GM21447 (cell line): ENCODE measurements around the gene CAMK2D.
"Not testable (repeated sequence)": the region's sequence is repeated elsewhere in the genome, so short reads cannot be mapped to it uniquely, and the experiment has no call there.

Experiments
- ATAC-seq: cut with Tn5 transposase; IDR thresholded peaks from one replicate; pipeline ENCODE4 v1.9.1; 2021; ENCODE audit not compliant: unreplicated experiment

Gene CAMK2D

DNA sequence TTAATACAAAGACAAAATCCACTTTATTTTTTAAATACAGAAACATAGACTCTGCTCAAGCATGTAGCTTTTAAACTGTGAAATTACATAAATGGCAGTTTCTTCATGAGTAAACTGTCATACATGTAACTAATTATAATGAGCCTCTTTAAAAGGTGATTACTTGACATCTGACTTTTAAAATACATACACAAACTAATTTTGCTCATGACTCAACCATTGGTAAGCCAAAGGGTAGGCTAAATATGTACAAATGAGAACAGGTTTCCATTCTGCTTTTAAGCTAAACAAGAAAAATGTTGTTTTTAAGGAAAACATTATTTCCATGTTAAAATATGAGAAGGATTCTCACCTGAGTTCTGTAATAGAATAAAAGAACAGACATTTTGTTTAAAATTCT lies 27.9 kb downstream of the CAMK2D start:
- no peak for ATAC-seq

DNA sequence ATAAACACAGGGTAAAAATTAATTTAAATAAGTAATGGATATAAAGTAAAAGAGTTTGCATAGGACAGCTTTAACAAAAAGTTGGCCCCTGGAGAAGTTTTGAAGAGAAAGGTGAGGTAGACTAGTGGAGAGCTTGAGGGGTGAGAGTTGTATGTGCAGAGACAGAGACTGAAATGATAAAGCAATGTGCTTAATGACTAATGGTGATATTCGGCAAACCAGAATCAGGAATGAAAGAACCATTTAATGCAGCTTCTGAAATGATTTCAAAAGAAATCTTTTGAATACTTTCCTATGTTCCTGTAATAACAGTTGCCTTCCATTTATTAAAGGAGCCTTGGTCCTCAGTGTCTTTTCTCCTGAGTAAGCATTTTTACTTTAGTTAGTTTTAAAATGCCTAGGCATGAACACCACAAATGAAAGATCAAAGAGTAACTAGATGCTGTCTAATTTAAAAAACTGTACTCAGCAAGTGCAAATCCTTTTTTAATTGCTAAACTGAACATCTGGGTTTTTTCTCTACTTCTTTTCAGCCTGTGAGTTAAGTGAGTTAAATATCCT lies 28.5 kb downstream of the CAMK2D start:
- ATAC-seq = no peak

DNA sequence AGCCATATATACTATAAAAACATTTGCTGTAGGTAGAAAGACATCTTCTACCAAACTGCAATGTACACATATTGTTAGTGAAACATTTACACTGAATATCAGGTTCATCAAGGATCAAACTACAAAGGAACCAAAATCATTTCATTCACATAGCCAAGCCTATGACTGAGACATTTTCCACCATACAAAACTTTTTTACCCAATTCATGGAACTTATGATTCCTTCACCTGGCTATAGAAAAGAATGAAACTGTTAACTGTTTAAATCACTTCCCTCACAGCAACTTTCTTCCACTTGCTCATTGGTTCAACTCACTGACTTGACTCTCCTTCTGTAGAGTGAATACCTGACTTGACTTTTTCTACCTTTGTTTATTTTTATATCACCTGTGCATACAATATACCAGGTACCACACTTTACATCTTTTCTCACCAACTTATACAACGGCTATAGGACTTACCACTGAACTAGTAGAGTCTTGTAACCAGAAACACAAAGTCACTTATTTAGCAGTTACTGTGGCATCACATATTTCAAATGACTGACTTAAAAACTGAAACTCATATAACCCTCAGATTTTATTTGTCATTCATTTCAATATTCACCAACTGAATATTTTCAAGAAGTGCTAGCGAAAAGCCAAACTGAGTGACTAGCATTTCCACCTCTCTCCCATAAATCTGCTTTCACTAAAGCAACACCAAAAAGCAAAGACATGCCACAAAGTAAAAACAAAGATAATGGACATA lies 30.9 kb downstream of the CAMK2D start:
- no peak for ATAC-seq

DNA sequence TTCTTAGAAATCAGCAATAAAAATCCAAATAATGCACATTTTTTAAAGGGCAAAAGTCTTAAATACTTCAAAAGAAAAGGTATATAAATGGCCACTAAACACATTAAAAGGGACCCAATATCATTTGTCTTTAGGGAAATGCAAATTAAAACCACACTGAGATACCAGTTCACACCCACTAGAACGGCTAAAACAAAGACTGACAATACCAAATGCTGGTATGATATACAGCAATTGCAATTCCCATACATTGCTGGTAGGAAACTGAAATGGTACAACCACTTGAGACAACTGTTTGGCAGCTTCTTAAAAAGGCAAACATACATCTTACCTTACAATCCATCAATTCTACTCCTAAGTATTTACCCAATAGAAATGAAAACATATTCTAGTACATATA lies 33.7 kb downstream of the CAMK2D start:
- ATAC-seq = no peak

DNA sequence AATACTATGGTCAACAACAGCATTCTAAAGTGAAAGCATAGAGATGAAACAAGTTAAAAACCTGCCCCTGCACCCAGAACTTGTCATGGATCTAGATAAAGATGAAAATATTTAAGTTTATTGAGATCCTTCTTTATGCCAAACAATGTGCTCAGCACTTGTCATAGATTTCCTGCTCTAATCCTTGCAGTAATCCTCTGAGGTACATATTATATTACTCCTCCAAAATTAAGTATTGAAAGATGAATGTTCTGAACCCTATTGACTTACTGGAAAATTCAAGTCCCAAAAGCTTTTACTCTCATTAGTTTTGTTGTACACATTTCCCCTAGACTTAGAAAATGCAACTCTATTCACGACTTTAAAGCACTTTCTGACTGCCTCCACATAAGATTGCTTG lies 35.6 kb downstream of the CAMK2D start:
- no peak for ATAC-seq

DNA sequence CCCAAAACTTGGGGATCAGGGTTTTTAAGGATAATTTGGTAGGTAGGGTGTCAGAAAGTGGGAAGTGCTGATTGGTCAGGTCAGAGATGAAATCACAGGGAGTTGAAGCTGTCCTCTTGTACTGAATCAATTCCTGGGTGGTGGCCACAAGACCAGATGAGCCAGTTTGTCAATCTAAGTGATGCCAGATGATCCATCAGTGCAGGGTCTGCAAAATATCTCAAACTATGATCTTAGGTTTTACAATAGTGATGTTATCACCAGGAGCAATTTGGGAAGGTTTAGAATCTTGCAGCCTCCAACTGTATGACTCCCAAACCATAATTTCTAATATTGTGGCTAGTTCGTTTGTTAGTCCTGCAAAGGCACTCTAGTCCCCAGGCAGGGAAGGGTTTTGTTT lies 43.3 kb downstream of the CAMK2D start:
- ATAC-seq = no peak

DNA sequence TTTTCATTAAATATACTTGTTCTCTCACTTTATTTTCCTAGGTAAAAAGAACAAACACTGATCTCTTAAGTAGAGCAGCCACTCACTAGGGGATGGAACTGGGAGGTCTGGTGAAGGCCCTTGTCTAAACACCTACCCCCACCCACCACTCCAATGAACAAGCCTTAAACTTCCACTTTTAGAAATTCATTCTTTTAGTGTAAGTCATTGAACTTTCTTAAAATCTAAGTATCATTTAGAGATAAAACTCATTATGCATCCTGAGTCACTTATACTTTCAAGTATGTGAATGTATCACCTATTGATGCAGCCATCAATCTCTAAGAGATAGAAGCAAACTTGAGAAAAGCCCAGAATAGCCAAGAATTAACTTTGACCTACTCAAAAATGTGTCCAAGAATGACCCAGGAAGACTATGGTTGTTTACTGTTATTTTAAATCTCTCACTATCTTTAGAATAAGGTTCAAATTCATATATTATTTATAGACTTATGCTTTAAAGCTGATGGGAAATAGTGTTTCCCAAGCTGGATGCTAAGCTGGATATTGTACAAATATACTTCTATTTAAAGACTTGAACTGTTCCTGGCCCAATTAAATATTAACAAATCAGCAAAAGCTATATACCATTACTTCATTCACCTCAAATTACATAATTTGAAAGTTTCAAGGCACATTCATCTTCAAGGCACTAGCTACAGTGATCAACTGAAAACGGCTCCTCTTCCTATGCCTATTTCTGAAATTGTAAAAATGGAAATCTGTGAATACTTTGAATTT lies 49.5 kb downstream of the CAMK2D start:
- no peak for ATAC-seq

DNA sequence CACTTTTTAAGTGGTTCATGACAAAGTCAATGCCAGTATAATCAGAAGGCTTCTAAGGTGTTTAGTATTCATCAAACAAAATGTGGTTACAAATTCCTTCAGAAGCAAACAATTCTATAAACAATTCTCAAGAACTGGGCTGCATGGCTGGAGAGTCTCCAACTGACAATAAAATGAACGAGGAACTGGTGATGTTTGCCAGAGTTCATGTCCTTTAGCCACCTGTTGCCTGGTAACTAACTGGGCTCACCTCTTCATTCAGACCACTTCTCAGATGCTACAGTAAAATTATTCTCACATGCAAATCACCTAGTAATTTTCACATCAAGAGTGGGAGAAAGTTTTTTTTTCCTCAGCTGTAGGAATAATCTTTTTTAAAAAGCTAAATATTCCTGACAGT lies 53.3 kb downstream of the CAMK2D start:
- no peak for ATAC-seq

DNA sequence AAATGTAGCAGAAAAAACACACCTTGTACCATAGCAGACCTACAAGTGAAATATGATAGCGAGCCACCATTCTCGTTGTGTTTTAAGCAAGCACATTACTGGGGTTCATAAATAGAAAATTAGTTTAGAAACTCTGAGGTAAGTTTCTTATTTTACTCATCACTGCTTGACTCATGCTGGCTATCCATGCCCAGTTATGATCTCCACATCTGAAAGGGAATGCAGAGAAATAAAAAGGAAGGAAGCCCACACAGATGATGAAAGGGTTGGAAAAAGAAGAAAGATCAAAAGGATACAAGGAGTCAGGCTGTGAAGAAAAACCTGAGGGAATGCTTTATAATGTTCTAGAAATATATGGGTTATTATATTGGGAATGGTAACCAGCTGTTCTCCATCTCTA lies 54.5 kb downstream of the CAMK2D start:
- no peak for ATAC-seq

DNA sequence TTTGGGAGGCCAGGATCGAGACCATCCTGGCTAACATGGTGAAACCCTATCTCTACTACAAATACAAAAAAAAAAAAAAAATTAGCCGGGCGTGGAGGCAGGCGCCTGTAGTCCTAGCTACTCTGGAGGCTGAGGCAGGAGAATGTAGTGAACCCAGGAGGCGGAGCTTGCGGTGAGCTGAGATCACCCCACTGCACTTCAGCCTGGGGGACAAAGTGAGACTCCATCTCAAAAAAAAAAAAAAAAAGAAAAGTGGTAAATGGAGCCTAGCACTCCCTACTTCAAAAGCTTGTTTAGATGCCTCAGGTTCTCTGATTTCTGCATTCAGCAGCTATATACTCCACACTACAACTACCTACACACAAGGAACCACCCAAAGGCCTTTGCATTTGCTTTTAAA lies 56.4 kb downstream of the CAMK2D start:
- ATAC-seq = not testable (repeated sequence)

DNA sequence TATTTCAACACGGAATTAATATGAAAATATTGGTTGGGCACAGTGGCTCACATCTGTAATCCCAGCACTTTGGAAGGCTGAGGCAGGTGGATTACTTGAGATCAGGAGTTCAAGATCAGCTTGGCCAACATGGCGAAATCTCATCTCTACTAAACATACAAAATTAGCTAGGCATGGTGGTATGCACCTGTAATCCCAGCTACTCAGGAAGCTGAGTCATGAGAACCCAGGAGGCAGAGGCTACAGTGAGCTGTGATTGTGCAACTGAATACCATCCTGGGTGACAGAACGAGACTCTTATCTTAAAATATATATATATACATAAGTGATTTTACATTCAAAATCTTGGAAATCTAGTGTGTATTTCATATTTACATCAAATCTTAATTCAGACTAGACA lies 58.9 kb downstream of the CAMK2D start:
- not testable (repeated sequence) for ATAC-seq

DNA sequence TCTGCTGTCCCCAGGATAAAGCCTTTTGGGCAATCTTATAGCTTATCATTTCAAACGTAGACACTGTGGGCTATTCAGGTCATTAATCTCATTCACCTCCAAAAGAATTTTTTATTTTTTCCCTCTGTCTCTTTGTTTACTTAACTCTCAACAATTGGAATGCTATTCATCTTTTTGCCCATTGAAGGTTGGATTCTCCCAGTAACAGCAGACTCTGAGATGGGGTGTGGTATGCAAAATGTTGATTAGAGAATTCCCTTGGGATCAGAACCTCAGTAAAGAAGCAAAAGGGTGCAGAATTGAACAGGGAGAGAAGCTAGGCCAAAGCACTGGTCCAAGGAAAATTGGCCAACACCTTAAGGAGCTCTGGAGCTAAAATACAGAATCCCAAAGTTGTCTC lies 60.4 kb downstream of the CAMK2D start:
- no peak for ATAC-seq

DNA sequence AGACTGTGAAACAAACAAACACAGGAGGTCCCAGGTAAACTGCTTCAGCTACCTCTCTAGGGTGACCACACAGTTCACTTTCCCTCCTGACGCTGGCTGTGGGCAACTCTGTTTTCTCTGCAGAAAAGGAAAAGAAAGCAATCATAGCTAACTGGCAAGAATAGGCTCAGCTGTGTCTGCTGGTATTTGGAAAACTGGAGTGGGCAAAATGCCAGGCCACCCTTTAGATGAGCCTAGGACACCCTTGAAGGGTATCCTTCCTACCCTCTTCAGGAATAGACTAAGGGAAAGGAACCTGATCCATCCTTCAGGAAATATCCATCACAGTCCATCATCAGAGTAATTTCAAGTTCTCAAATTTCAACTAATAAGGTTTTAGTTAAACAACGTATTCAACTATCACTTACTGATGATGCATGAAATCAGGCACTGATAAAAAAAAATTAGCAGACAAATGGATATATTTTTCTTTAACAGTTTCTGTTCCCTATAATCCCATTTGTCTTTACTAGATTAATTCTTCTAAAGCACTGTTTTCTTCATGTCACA lies 60.9 kb downstream of the CAMK2D start:
- ATAC-seq = no peak

DNA sequence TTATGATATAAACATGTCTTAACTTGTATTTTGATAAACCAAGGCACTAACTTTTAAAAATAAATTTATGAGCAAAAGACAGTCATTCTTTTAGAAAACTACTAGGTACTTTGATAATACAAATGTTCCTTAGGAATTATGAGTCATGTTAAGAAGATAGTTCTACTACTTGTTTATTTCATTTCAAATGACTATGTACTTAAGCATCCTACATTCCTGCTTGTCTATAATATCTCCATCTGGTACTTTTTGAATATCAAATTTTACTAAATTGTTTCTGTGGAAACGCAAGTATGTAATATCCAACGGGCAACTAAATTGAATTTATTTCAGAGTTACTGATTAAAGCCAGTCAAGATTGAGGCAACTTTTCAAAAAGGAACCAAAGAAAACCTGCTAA lies 61.8 kb downstream of the CAMK2D start:
- no peak for ATAC-seq

DNA sequence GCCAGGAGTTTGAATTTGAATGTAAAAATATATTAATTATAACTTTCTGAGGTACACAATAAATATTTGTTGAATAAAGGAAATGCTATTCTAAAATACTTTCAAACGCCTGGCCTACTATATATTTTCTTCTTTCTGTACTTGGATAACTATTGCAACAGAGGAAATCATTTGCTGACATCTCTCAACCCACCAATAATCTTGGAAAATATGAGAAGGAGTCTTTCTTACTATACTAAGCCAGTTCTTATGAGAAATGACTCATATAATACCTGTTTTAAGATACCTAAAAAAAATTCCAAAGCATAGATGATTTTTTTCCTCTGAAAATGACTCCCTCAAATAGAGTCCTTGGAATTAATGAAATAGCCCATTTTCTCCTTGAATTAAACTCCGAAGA lies 64.1 kb downstream of the CAMK2D start:
- ATAC-seq = no peak

DNA sequence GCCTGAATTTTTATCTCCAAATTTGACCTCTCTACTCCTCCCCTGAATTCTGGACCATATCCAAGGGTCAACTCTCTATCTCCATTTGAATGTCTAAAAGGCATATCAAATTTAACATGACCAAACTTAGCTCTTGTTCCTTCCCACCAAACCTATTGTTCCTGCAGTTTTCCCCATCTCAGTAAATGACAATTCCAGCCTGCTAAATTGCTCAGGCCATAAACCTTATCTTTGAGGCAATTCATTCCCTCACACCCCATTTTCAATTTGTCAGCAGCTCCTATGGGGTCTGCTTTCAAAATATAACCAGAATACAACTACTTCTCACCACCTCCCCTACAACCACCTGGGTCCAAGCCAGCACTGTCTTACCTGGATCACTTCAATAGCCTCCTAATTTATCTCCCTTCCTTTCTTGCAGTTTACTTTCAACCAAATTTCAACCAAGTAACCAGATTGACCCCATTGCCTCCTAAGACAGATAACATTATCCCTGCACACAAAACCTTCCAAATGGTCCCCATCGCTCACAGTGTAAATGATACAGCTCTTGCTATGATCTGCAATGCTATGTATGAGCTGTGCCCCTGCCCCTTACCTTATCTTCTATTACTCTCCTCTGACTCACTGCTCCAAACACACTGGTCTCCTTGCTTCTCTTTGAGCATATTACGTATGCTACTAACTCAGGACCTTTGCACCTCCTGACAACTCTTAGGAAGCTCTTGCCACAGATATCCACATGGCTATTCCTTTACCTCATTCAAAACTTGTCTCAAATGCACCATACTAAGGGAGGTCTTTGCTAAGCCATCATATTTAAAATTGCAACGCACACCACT lies 66.0 kb downstream of the CAMK2D start:
- no peak for ATAC-seq

DNA sequence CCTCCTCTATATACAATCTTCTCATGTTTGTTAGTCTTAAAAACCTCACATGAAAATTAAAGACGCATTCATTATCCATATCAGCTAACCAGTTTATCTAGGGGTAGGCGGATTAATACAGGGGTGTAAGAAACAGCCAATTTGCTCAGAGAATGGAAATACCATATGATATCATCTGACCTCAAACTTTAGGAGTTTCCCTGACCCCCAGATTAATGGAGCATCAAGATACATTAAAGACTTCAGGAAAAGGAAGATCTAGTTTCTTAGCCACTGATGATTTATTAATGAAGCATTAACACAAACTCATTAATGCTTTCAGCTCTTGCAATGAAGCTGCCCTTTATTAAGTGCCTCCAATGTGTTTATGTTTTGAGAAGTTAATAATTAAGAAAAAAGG lies 67.5 kb downstream of the CAMK2D start:
- ATAC-seq = no peak

DNA sequence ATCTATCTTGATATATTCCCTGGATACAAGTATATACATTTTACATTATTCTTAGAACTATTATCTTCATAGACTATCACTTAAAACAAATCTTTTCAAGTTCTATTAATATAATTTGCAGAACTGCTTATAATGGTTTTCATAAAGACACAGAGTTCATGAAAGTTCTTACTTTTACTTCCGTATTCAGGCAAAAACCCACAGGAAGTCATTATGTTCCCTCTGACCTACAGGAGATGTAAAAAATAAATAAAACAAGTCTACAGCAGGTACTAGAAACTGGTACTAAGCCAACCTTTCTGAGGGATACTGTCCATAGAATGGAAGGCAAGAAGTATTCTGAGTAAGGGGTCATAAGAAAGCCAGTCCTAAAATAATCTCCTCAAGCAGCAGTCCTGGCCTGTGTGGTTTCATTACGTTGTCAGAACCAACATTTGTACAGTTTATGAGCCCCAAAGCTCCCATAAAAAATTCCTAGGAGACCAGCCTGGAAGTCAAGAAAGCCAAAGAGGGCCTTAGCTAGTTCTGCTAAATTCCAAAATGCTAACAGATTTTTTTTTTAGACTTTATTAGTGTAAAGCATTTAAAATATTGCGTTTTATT lies 68.6 kb downstream of the CAMK2D start:
- peak; percentile 80 for ATAC-seq

DNA sequence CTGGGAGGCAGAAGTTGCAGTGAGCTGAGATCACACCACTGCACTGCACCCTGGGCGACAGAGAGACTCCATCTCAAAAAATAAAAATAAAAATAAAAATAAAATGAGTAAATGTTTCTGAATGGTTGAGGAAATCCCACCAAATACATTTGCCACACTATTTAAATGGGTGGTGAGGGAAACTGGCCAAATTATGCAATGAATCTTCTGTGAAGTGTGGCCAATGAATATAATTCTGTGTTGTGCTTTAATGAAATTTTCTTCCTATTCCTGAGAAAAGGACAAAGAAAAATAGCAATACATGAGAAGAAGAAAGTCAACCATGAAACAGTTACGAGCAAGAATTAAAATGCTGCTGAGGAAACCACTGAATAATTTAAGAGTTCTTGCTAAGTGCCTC lies 69.9 kb downstream of the CAMK2D start:
- ATAC-seq = no peak

DNA sequence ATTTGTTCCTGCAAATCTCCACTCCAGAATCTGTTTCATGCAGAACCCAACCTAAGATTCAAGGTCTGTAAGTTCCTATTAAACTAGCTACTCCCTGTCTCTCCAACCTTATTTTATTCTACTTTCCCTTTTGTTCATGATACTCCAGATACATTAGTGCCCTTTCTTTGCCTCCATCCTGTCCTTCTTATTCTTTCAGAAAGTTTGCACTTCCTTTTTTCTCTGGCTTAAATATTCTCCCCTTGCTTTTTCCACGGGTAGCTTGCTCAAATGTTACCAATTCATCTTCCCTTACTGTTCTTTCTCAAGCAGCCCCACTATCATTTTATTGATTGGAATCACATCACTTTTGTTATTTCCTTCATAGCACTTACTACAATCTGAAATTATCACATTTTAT lies 72.1 kb downstream of the CAMK2D start:
- no peak for ATAC-seq
